Esophagus squamous epithelium (tissue), 4 donors: ENCODE measurements around the gene GARIN3.
A peak's percentile ranks its signal among the peaks of the same experiment; 100 is the strongest.

Experiments
- POLR2A ChIP-seq, 4 donors: fragments of 450-650 bp; IDR thresholded peaks; one replicate each; pipeline ENCODE4 v1.6.1; 2017; ENCODE audit warnings: antibody characterized with exemption in 4 of 4, mild to moderate bottlenecking in 4 of 4, moderate library complexity in 3 of 4
- TF ChIP-seq, protein P1 (sequence below), 6 experiments: fragments of 450-650 bp in 4 of 6; fragments of 200-600 bp in 2 of 6; sonication (generic) in 2 of 6; IDR thresholded peaks; one replicate each; pipeline ENCODE4 v1.5.1; 2016 to 2019; ENCODE audit warnings: antibody characterized with exemption in 6 of 6, mild to moderate bottlenecking in 4 of 6, moderate library complexity in 4 of 6

GRCh38 chr5:157148734-157149615 is 17.1 kb downstream of the GARIN3 start:
- TF ChIP-seq, protein P1, sequence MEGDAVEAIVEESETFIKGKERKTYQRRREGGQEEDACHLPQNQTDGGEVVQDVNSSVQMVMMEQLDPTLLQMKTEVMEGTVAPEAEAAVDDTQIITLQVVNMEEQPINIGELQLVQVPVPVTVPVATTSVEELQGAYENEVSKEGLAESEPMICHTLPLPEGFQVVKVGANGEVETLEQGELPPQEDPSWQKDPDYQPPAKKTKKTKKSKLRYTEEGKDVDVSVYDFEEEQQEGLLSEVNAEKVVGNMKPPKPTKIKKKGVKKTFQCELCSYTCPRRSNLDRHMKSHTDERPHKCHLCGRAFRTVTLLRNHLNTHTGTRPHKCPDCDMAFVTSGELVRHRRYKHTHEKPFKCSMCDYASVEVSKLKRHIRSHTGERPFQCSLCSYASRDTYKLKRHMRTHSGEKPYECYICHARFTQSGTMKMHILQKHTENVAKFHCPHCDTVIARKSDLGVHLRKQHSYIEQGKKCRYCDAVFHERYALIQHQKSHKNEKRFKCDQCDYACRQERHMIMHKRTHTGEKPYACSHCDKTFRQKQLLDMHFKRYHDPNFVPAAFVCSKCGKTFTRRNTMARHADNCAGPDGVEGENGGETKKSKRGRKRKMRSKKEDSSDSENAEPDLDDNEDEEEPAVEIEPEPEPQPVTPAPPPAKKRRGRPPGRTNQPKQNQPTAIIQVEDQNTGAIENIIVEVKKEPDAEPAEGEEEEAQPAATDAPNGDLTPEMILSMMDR (IDR thresholded peaks at IDR 0.05) = peak; percentile 73 to 88 (median 78)
- TF ChIP-seq POLR2A (IDR thresholded peaks at IDR 0.05) = no peak
